CD4-positive, CD25-positive, alpha-beta regulatory T cell (primary cell): Measurements from ENCODE around the gene ADAMTS16. TPM values are rescaled to one million over a fixed set of nuclear protein-coding genes. Genes with fewer than 3 reads are reported as not detected.
"Not testable (repeated sequence)": the region's sequence is repeated elsewhere in the genome, so short reads cannot be mapped to it uniquely, and the experiment has no call there.

ENCODE experiments used
- ATAC-seq, 2 donors: fragments of 150-1000 bp; cut with Tn5 transposase; one replicate each; pipeline ENCODE4 v1.10.0; 2021; ENCODE audit warnings: low read depth in 2 of 2, moderate number of reproducible peaks in 2 of 2, moderate library complexity in 1 of 2
- DNase-seq, 3 donors: peaks; one replicate each; pipeline versions ENCODE4 v3.0.0 to v3.0.0-alpha.2; 2012 to 2022; ENCODE audit warnings: mixed read lengths in 1 of 3
- H3K27ac ChIP-seq: one replicate; pipeline ENCODE4 v1.7.0; 2013; ENCODE audit warnings: mild to moderate bottlenecking, low read length; ENCODE audit not compliant: insufficient read depth, poor library complexity, severe bottlenecking
- H3K27me3 ChIP-seq: one replicate; pipeline ENCODE4 v1.7.0; 2013; ENCODE audit warnings: low read length; ENCODE audit not compliant: control insufficient read depth, insufficient read depth
- H3K36me3 ChIP-seq: one replicate; pipeline ENCODE4 v1.7.0; 2013; ENCODE audit warnings: mild to moderate bottlenecking, low read length, moderate library complexity; ENCODE audit not compliant: control insufficient read depth, insufficient read depth
- H3K4me1 ChIP-seq: 2 replicates; pipeline ENCODE4 v1.7.0; 2013; ENCODE audit warnings: mild to moderate bottlenecking, low read length; ENCODE audit not compliant: insufficient read depth, control insufficient read depth, poor library complexity, severe bottlenecking
- H3K4me3 ChIP-seq: one replicate; pipeline ENCODE4 v1.7.0; 2013; ENCODE audit warnings: low read depth, mild to moderate bottlenecking, low read length, moderate library complexity
- H3K9me3 ChIP-seq, 2 experiments: 1 replicate in 1 of 2; 2 replicates in 1 of 2; pipeline ENCODE4 v1.7.0; 2013; ENCODE audit warnings: low read length in 2 of 2, mild to moderate bottlenecking in 1 of 2, moderate library complexity in 1 of 2; ENCODE audit not compliant: control insufficient read depth in 2 of 2
- H3K27ac Mint-ChIP-seq, 3 donors: one replicate each; pipeline ENCODE4 v1.8.0; 2020 to 2022; ENCODE audit warnings: mild to moderate bottlenecking in 3 of 3, mixed read lengths in 3 of 3, moderate library complexity in 2 of 3
- H3K27me3 Mint-ChIP-seq: one replicate; pipeline ENCODE4 v1.8.0; 2022; ENCODE audit warnings: mild to moderate bottlenecking, mixed read lengths
- H3K36me3 Mint-ChIP-seq: one replicate; pipeline ENCODE4 v1.8.0; 2020; ENCODE audit warnings: mixed read lengths
- H3K4me1 Mint-ChIP-seq, 4 donors: one replicate each; pipeline ENCODE4 v1.8.0; 2020 to 2022; ENCODE audit warnings: mixed read lengths in 4 of 4, mild to moderate bottlenecking in 1 of 4
- H3K4me3 Mint-ChIP-seq, 4 donors: one replicate each; pipeline ENCODE4 v1.8.0; 2020 to 2022; ENCODE audit warnings: mild to moderate bottlenecking in 4 of 4, mixed read lengths in 4 of 4, moderate library complexity in 3 of 4
- H3K9me3 Mint-ChIP-seq, 7 donors: one replicate each; pipeline ENCODE4 v1.8.0; 2020 to 2022; ENCODE audit warnings: mixed read lengths in 7 of 7, mild to moderate bottlenecking in 3 of 7, moderate library complexity in 2 of 7
- polyA plus RNA-seq, 4 donors: library from polyadenylated mRNA; unstranded; fragments of 300-500 nt; fragmentation: Illumina TruSeq; gene quantifications; one replicate each; pipeline ENCODE4 v1.2.3, GENCODE V29; 2021
- total RNA-seq: library from RNA; stranded (reverse); gene quantifications from one replicate; pipeline ENCODE4 v1.2.3, GENCODE V29; 2022

The ADAMTS16 gene
- total and polyA plus RNA-seq, 5 donors from 2014 or later, result not detected

GRCh38 chr5:5137851-5138250 is 2.3 kb upstream of the ADAMTS16 start:
- not testable (repeated sequence) for DNase-seq, H3K27ac Mint-ChIP-seq, H3K27me3 ChIP-seq, H3K4me1 ChIP-seq, ATAC-seq, H3K27ac ChIP-seq, H3K9me3 Mint-ChIP-seq, H3K4me3 ChIP-seq, H3K36me3 Mint-ChIP-seq, H3K36me3 ChIP-seq, H3K4me3 Mint-ChIP-seq, H3K9me3 ChIP-seq
- H3K4me1 Mint-ChIP-seq, result peaks cover 0 to 11% (median 5%) of the 10 kb centered on the region in 4 donors
- H3K27me3 Mint-ChIP-seq, result peaks cover 16% of the 10 kb centered on the region

DNA sequence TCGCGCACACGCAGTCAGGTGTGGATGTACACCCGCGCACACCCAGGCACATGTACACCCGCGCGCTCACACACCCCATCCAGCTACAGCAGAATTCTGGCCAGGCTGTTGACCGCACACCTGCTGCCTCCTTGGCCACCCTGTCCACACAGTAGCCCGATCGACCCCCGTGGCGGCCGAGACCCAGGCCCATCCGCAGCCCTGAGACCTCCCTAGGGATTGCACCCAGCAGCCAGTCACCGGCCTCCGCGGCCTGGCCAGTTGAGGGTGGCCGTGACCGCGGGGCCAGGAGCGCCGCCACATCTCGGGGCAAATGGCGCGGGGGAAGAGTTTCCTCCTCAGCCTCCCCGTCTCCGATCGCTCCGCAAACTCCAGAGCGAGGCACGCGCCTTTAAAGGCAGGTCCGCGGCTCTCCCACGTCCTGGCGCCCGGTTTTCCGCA is 774 bp upstream of the ADAMTS16 start:
- Mint-ChIP-seq H3K27me3 (peaks cover 23% of the 10 kb centered on the region), H3K36me3 (no peaks in the 10 kb centered on the region), H3K9me3 (peaks cover 0 to 4% (median 0%) of the 10 kb centered on the region in 7 donors), H3K4me1 (peaks cover 0 to 11% (median 5%) of the 10 kb centered on the region in 4 donors), H3K27ac (no peak overlapping the region), H3K4me3 (no peak overlapping the region)
- H3K9me3 ChIP-seq, result no peaks in the 10 kb centered on the region
- no peaks in the 10 kb centered on the region for H3K4me1 ChIP-seq
- H3K36me3 ChIP-seq, result no peaks in the 10 kb centered on the region
- ATAC-seq, result no peak
- H3K27ac ChIP-seq, result no peak overlapping the region
- H3K4me3 ChIP-seq, result no peak overlapping the region
- peaks cover 6% of the 10 kb centered on the region for H3K27me3 ChIP-seq
- DNase-seq, result no peak

GRCh38 chr5:5140479-5141338 is 579 bp downstream of the ADAMTS16 start:
- H3K27me3 ChIP-seq, result peaks cover 6% of the 10 kb centered on the region
- no peaks in the 10 kb centered on the region for H3K4me1 ChIP-seq
- H3K27ac ChIP-seq, result no peak overlapping the region
- H3K4me3 ChIP-seq, result no peak overlapping the region
- Mint-ChIP-seq H3K36me3 (no peaks in the 10 kb centered on the region), H3K27ac (no peak overlapping the region), H3K4me3 (no peak overlapping the region), H3K4me1 (peaks cover 0 to 11% (median 5%) of the 10 kb centered on the region in 4 donors), H3K27me3 (peaks cover 23% of the 10 kb centered on the region), H3K9me3 (peaks cover 0 to 3% (median 0%) of the 10 kb centered on the region in 7 donors)
- no peaks in the 10 kb centered on the region for H3K9me3 ChIP-seq
- DNase-seq (no peak), ATAC-seq (no peak)
- no peaks in the 10 kb centered on the region for H3K36me3 ChIP-seq

DNA sequence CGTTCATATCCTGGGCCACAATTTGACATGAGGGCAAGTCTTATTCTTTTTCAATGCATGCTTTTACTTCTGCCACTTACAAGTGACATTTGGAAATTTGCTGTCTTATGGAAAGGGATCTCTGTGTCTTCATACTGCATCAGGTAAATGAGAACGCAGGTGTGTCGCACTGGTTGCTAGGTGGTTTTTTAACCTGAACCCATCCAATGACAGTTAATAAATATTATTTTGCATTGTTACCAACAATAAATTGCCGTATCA is 1.1 kb downstream of the ADAMTS16 start:
- H3K27me3 ChIP-seq, result peaks cover 6% of the 10 kb centered on the region
- no peak overlapping the region for H3K27ac Mint-ChIP-seq
- no peak overlapping the region for H3K4me3 ChIP-seq
- H3K9me3 Mint-ChIP-seq, result peaks cover 0 to 5% (median 0%) of the 10 kb centered on the region in 7 donors
- no peaks in the 10 kb centered on the region for H3K36me3 Mint-ChIP-seq
- peaks cover 23% of the 10 kb centered on the region for H3K27me3 Mint-ChIP-seq
- H3K4me1 Mint-ChIP-seq, result peaks cover 0 to 11% (median 5%) of the 10 kb centered on the region in 4 donors
- DNase-seq (no peak), ATAC-seq (no peak)
- no peaks in the 10 kb centered on the region for H3K9me3 ChIP-seq
- no peaks in the 10 kb centered on the region for H3K36me3 ChIP-seq
- H3K27ac ChIP-seq, result no peak overlapping the region
- H3K4me1 ChIP-seq, result no peaks in the 10 kb centered on the region
- no peak overlapping the region for H3K4me3 Mint-ChIP-seq

DNA sequence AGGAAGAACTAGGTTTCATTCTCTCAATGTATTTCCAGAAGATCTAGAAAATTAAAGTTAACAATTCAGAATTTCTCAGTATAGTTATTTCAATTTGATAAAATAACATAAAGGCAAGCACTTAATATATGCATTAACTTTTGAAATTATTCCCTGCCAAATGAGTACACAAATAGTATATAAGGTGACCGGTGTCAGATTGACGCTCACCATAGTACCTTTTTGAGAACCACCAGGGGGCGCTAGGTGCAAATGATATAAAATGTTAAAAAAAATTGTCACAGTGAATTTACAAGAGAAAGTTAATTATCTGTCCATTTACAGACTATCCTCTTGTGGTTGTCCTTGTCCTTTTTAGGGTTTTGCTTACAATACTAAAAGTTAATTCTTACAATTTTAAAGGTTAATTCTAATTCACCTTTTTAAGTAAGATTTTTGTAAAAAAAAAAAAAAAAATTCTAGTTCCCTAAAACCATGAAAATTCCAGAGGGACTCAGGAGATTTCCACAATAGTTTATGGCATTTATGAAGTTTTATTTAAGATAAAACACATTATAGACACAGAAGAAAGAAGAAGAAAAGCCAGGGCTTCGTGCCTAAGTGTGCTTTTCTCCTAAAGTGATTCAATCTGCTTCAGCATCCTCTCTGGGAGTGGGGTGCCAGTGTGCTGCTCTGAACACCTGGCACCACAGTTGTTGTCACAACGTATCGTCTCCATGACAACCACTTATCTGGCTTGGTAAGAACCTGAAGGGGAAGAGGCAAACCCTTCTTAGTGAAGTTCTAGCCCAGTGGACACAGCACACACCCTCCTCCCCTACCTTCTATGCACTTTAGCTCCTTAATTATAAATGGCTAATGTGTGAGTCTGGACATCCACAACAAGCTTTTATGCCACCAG is 1.7 kb downstream of the ADAMTS16 start:
- no peak for ATAC-seq
- DNase-seq, result peak; percentile 23 to 68 (median 46)
- H3K4me1 Mint-ChIP-seq, result peaks cover 0 to 11% (median 5%) of the 10 kb centered on the region in 4 donors
- peaks cover 23% of the 10 kb centered on the region for H3K27me3 Mint-ChIP-seq
- no peaks in the 10 kb centered on the region for H3K4me1 ChIP-seq
- H3K27me3 ChIP-seq, result peaks cover 6% of the 10 kb centered on the region
- H3K9me3 ChIP-seq, result no peaks in the 10 kb centered on the region
- no peak overlapping the region for H3K4me3 Mint-ChIP-seq
- H3K4me3 ChIP-seq, result no peak overlapping the region
- H3K27ac ChIP-seq, result no peak overlapping the region
- no peaks in the 10 kb centered on the region for H3K36me3 Mint-ChIP-seq
- H3K36me3 ChIP-seq, result no peaks in the 10 kb centered on the region
- no peak overlapping the region for H3K27ac Mint-ChIP-seq
- peaks cover 0 to 5% (median 0%) of the 10 kb centered on the region in 7 donors for H3K9me3 Mint-ChIP-seq

DNA sequence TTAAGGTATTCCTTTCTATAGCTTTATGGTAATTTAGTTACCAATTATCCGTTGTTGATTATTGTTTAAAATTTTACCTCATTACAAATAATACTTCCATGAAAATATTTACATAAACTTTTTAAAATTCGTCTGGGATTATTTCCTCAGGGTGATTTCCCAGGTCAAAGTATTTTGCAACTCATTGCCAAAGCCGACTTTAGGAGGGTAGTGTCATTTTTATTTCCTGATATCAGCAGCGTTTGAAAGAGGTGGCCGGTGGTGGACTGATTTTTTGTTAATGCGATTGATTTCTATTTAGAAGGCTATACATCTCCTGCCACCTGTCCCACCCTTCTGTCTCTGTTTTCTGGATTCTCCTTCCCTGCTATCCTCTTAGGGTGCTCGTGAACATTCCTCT is 4.3 kb downstream of the ADAMTS16 start:
- Histone ChIP-seq H3K9me3 (no peaks in the 10 kb centered on the region), H3K36me3 (no peaks in the 10 kb centered on the region), H3K27me3 (peaks cover 6% of the 10 kb centered on the region), H3K4me1 (no peaks in the 10 kb centered on the region), H3K27ac (no peak overlapping the region), H3K4me3 (no peak overlapping the region)
- no peak for DNase-seq
- Mint-ChIP-seq H3K27me3 (peaks cover 18% of the 10 kb centered on the region), H3K4me3 (no peak overlapping the region), H3K27ac (no peak overlapping the region), H3K36me3 (no peaks in the 10 kb centered on the region), H3K9me3 (peaks cover 0 to 3% (median 0%) of the 10 kb centered on the region in 7 donors), H3K4me1 (peaks cover 0 to 11% (median 5%) of the 10 kb centered on the region in 4 donors)
- ATAC-seq, result no peak

DNA sequence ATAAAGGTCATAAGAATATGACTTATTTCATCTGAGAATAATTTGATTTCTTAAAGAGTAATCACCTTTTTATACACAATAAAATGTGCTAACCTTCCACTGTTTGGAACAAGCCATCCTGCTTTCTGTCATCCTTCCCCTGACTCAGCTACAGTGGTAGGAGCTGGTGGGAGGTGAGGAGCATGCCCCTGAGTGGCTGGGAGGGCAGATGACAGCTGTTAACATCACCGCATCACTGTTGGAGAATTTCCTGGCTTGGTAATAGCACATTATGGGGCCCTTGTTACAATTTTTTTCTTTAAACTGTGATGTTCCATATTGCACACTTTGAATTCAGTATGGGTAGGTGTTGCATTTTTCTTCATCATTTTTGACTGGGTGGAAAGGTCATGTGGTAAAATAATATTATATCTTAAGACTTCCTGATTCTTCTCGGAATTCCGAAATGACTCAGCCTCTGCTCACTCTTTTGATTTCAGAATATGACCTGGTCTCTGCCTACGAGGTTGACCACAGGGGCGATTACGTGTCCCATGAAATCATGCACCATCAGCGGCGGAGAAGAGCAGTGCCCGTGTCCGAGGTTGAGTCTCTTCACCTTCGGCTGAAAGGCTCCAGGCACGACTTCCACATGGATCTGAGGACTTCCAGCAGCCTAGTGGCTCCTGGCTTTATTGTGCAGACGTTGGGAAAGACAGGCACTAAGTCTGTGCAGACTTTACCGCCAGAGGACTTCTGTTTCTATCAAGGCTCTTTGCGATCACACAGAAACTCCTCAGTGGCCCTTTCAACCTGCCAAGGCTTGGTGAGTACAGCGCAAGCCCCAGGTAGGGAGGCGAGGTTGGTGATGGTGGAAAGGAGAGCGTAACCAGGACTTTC is 5.8 kb downstream of the ADAMTS16 start:
- H3K4me1 ChIP-seq, result no peaks in the 10 kb centered on the region
- H3K4me1 Mint-ChIP-seq, result peaks cover 0 to 8% (median 4%) of the 10 kb centered on the region in 4 donors
- H3K4me3 ChIP-seq, result no peak overlapping the region
- H3K9me3 Mint-ChIP-seq, result peaks cover 0 to 3% (median 0%) of the 10 kb centered on the region in 7 donors
- no peaks in the 10 kb centered on the region for H3K9me3 ChIP-seq
- H3K27ac Mint-ChIP-seq, result no peak overlapping the region
- ATAC-seq (no peak), DNase-seq (no peak)
- no peaks in the 10 kb centered on the region for H3K36me3 ChIP-seq
- peaks cover 14% of the 10 kb centered on the region for H3K27me3 Mint-ChIP-seq
- H3K27ac ChIP-seq, result no peak overlapping the region
- H3K4me3 Mint-ChIP-seq, result no peak overlapping the region
- H3K27me3 ChIP-seq, result peaks cover 4% of the 10 kb centered on the region
- H3K36me3 Mint-ChIP-seq, result no peaks in the 10 kb centered on the region
